Measurements from ENCODE around the gene RHOA. TPM values are rescaled to one million over a fixed set of nuclear protein-coding genes. Genes with fewer than 3 reads are reported as not detected.

RHOA gene
- total and polyA plus RNA-seq, 2 of the 8 experiments (the other 6 are each of a cell fraction or from before 2014, with no cell fraction given), result 176 to 397 TPM

- Histone ChIP-seq H3K4me3 (ENCODE audit: extremely low read depth in 1 of 4, insufficient read depth in 2 of 4, low read depth in 3 of 4, low read length in 4 of 4) (no peak overlapping the region), H2BK15ac (ENCODE audit: low read length) (no peak overlapping the region), H3K36me3 (ENCODE audit: control insufficient read depth in 2 of 4, insufficient read depth in 4 of 4, low read length in 3 of 4) (no peaks in the 10 kb centered on the region), H2AFZ (ENCODE audit: low read length) (no peak overlapping the region), H3K79me2 (ENCODE audit: control insufficient read depth in 1 of 2, insufficient read depth in 2 of 2, low read length in 2 of 2) (peaks cover 0 to 2% of the 10 kb centered on the region in 2 experiments; a peak in 1 of 4 replicates), H4K91ac (replicated peaks; ENCODE audit: insufficient read length, low read length) (no peak overlapping the region), H3K56ac (replicated peaks; ENCODE audit: insufficient read length, low read depth, low read length) (no peak overlapping the region), H3K4me2 (ENCODE audit: insufficient read depth in 1 of 2, low read depth in 2 of 2, low read length in 2 of 2) (no peak overlapping the region), H3K27ac (ENCODE audit: low read depth, low read length) (no peak overlapping the region), H4K5ac (ENCODE audit: insufficient read length, low read depth, low read length) (no peak overlapping the region), H3K27me3 (replicated peaks in 1 of 4; ENCODE audit: control insufficient read depth in 3 of 4, extremely low read depth in 1 of 4, insufficient read depth in 3 of 4, low read length in 3 of 4) (no peaks in the 10 kb centered on the region; a peak in 1 of 7 replicates), H2BK20ac (ENCODE audit: low read length) (no peak overlapping the region), H3K23me2 (ENCODE audit: low read depth, low read length) (peaks cover 8% of the 10 kb centered on the region), H2BK5ac (ENCODE audit: low read depth, low read length) (no peak overlapping the region), H3K23ac (ENCODE audit: insufficient read length) (no peak overlapping the region), H3K4me1 (replicated peaks in 1 of 4; ENCODE audit: control insufficient read depth in 3 of 4, insufficient read depth in 4 of 4, low read length in 3 of 4) (peaks cover 0 to 11% (median 5%) of the 10 kb centered on the region in 4 experiments; a peak in 4 of 7 replicates), H3K4ac (replicated peaks; ENCODE audit: insufficient read length, low read depth, low read length) (no peak overlapping the region), H4K20me1 (replicated peaks in 1 of 2; ENCODE audit: control insufficient read depth in 1 of 2, insufficient read depth in 2 of 2, low read length in 2 of 2) (no peaks in the 10 kb centered on the region), H3K14ac (ENCODE audit: insufficient read length) (no peak overlapping the region), H3K79me1 (ENCODE audit: low read depth, low read length) (no peaks in the 10 kb centered on the region), H2AK5ac (ENCODE audit: low read depth, low read length) (no peak overlapping the region), H3K18ac (ENCODE audit: extremely low read depth, low read length) (no peak overlapping the region), H3K9me3 (ENCODE audit: insufficient read depth in 2 of 2, low read depth in 1 of 2, low read length in 1 of 2) (no peaks in the 10 kb centered on the region), H3K9ac (replicated peaks in 1 of 4; ENCODE audit: extremely low read depth in 1 of 4, low read depth in 3 of 4, low read length in 3 of 4) (no peak overlapping the region), H4K8ac (ENCODE audit: extremely low read depth, insufficient read depth, low read length) (no peak overlapping the region), H2BK12ac (ENCODE audit: low read depth, low read length) (no peak overlapping the region), H2BK120ac (replicated peaks; ENCODE audit: low read depth, low read length) (no peak overlapping the region)
- ChIA-PET CTCF (ENCODE audit: partially characterized antibody) (interaction anchor here (0.6 to 1.5 kb wide), 3 partner anchors 8 to 751 kb away, joined by 3 to 6 read pairs (median 5); no protein-coding TSS in a partner anchor), POLR2A (ENCODE audit: partially characterized antibody) (interaction anchor here (0.7 to 1.5 kb wide), 2 partner anchors 10 to 73 kb away, joined by 4 read pairs; no protein-coding TSS in a partner anchor)
- FAIRE-seq (no peak), DNase-seq (ENCODE audit: low read depth in 1 of 2, low spot score in 2 of 2) (no peak)
- 87% methylated on average over 3 of the region's 3 CpGs; no CpG with 5 or more reads in 1 of the 2 experiments for WGBS, 2 experiments (ENCODE audit: extremely low coverage in 1 of 2, insufficient coverage in 1 of 2, insufficient read length in 1 of 2, insufficient replicate concordance in 2 of 2, low coverage in 1 of 2, low lambda C conversion rate in 2 of 2, missing lambda C conversion rate in 1 of 2)
- TF ChIP-seq EGR1 (IDR thresholded peaks at IDR 0.05; ENCODE audit: borderline replicate concordance, low read depth, low read length) (no peak), GABPA (IDR thresholded peaks at IDR 0.05; ENCODE audit: borderline replicate concordance, insufficient read depth, low read length) (no peak), SIX5 (IDR thresholded peaks at IDR 0.05; ENCODE audit: low read depth, low read length) (no peak), EZH2 (IDR thresholded peaks at IDR 0.05; ENCODE audit: low read depth, low read length, severe bottlenecking) (no peak), USF2 (IDR thresholded peaks at IDR 0.05; ENCODE audit: low read length) (no peak), CHD1 (IDR thresholded peaks at IDR 0.05; ENCODE audit: low read depth, low read length) (no peak), RBBP5 (IDR thresholded peaks at IDR 0.05; ENCODE audit: borderline replicate concordance, low read depth, low read length) (no peak), CBX5 (IDR thresholded peaks at IDR 0.05; ENCODE audit: low read depth, low read length) (no peak), POLR2AphosphoS5 (IDR thresholded peaks at IDR 0.05; ENCODE audit: low read depth, low read length) (no peak), HDAC6 (IDR thresholded peaks at IDR 0.05; ENCODE audit: low read depth, low read length) (no peak), TCF12 (IDR thresholded peaks at IDR 0.05; ENCODE audit: low read depth, low read length) (no peak), ASH2L (IDR thresholded peaks at IDR 0.05; ENCODE audit: low read length) (no peak), SP1 (IDR thresholded peaks at IDR 0.05; ENCODE audit: low read depth, low read length) (no peak), NANOG (IDR thresholded peaks at IDR 0.05; ENCODE audit: insufficient read depth, low read depth, low read length, poor library complexity, severe bottlenecking) (no peak)
Measured at GRCh38 chr3:49343163-49343562, 68.6 kb downstream of the RHOA start.
